ENCODE results near the gene DCAF11.

DCAF11 gene

GRCh38 chr14:24145690-24146452, 31.3 kb downstream of the DCAF11 start:
- DNase-seq (ENCODE audit: extremely low spot score) = no peak

GRCh38 chr14:24146453-24146977, 31.9 kb downstream of the DCAF11 start, which contains the start of gene PSME2:
PSME2 (minus strand) TSS chr14:24146610; CDS start chr14:24146581, 29 bp downstream.
- ChIA-PET CTCF (interaction anchor here (0.8 to 12.0 kb wide), 12 partner anchors 8 to 285 kb away, joined by 3 to 154 read pairs (median 6); partner anchors contain the start of genes CIDEB, DCAF11, IRF9 and NRL), POLR2A (interaction anchor here (0.7 to 3.2 kb wide), 10 partner anchors 9 to 51 kb away, joined by 3 to 20 read pairs (median 6); partner anchors contain the start of genes DCAF11, IRF9, NRL and PSME1)
- TF ChIP-seq, protein P1, sequence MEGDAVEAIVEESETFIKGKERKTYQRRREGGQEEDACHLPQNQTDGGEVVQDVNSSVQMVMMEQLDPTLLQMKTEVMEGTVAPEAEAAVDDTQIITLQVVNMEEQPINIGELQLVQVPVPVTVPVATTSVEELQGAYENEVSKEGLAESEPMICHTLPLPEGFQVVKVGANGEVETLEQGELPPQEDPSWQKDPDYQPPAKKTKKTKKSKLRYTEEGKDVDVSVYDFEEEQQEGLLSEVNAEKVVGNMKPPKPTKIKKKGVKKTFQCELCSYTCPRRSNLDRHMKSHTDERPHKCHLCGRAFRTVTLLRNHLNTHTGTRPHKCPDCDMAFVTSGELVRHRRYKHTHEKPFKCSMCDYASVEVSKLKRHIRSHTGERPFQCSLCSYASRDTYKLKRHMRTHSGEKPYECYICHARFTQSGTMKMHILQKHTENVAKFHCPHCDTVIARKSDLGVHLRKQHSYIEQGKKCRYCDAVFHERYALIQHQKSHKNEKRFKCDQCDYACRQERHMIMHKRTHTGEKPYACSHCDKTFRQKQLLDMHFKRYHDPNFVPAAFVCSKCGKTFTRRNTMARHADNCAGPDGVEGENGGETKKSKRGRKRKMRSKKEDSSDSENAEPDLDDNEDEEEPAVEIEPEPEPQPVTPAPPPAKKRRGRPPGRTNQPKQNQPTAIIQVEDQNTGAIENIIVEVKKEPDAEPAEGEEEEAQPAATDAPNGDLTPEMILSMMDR (IDR thresholded peaks at IDR 0.05; ENCODE audit: control extremely low read depth, extremely low read depth, low read depth, missing control alignments) = no peak
- peak; percentile 97 for DNase-seq (ENCODE audit: extremely low spot score)

More at GRCh38 chr14:24145690-24146452, 31.3 kb downstream of the DCAF11 start:
- POLR2A ChIA-PET = interaction anchor here (1.4 to 3.2 kb wide), 5 partner anchors 10 to 51 kb away, joined by 6 to 20 read pairs (median 12); partner anchors contain the start of genes DCAF11, IRF9, NRL and PSME1
- TF ChIP-seq, protein P1 (IDR thresholded peaks at IDR 0.05; ENCODE audit: control extremely low read depth, extremely low read depth, low read depth, missing control alignments) = no peak
- CTCF ChIA-PET = interaction anchor here (1.2 to 12.0 kb wide), 8 partner anchors 9 to 286 kb away, joined by 3 to 154 read pairs (median 12); partner anchors contain the start of genes DCAF11, IRF9, NRL and PSME1

DNA sequence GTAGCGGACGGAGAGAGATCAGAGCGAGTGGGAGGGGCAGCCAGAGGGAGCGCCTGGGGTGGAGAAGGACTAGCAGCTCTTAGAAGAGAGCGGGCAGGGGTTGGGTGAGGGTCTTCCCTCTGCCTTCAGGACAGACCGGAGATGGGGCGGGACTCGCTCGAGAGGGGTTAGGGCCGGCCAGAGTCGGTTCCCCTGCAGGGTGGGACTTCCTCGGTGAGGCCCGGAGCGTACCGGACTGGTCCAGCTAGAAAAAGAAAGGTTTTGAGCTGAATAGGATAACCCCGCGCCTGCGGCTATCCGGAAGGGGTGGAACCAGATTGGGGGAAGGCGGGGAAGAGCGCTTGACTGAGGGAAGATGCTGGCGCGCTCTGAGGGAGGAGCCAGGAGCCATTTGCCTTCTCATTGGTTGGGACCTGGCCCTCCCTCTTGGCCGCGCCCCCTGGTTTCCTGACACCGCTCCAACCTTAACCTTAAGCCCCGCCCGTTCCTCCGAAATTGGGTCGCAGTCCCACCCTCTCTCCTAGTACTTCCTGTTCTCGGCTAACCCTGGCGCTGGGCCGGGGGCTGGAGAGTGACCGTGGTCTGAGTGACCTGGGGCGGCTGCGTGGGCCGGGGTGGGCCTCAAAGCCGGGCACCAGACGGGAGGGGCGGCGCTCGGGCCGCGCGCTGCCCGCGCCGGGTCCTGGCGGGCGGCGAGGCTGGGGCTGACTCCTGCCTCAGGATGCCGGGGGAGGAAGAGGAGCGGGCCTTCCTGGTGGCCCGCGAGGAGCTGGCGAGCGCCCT, 32.6 kb downstream of the DCAF11 start, which contains the start of gene RNF31:
Gene RNF31 (plus strand): TSS at position 521 of the 783 bp plus-strand sequence. CDS start 201 bp downstream, at position 722.
- ChIA-PET CTCF (interaction anchor here (0.8 to 12.0 kb wide), 12 partner anchors 8 to 285 kb away, joined by 3 to 154 read pairs (median 6); partner anchors contain the start of genes CIDEB, DCAF11, IRF9 and NRL), POLR2A (interaction anchor here (0.6 to 3.2 kb wide), 11 partner anchors 9 to 52 kb away, joined by 3 to 20 read pairs (median 6); partner anchors contain the start of genes DCAF11, IRF9, NRL and PSME1)
- TF ChIP-seq, protein P1 (IDR thresholded peaks at IDR 0.05; ENCODE audit: control extremely low read depth, extremely low read depth, low read depth, missing control alignments) = no peak
- peak; percentile 97 for DNase-seq (ENCODE audit: extremely low spot score)

- ChIA-PET POLR2A (interaction anchor here (1.5 to 3.2 kb wide), 3 partner anchors 8 to 13 kb away, joined by 5 to 14 read pairs (median 12); partner anchors contain the start of genes IRF9 and PSME1), CTCF (interaction anchor here (1.1 to 12.0 kb wide), 6 partner anchors 9 to 55 kb away, joined by 3 to 154 read pairs (median 12); partner anchors contain the start of genes DCAF11, IRF9 and NRL)
- TF ChIP-seq, protein P1 (IDR thresholded peaks at IDR 0.05; ENCODE audit: control extremely low read depth, extremely low read depth, low read depth, missing control alignments) = no peak
- no peak for DNase-seq (ENCODE audit: extremely low spot score)
These were observed 33.3 kb downstream of the DCAF11 start for GRCh38 chr14:24147761-24148428.

DNA sequence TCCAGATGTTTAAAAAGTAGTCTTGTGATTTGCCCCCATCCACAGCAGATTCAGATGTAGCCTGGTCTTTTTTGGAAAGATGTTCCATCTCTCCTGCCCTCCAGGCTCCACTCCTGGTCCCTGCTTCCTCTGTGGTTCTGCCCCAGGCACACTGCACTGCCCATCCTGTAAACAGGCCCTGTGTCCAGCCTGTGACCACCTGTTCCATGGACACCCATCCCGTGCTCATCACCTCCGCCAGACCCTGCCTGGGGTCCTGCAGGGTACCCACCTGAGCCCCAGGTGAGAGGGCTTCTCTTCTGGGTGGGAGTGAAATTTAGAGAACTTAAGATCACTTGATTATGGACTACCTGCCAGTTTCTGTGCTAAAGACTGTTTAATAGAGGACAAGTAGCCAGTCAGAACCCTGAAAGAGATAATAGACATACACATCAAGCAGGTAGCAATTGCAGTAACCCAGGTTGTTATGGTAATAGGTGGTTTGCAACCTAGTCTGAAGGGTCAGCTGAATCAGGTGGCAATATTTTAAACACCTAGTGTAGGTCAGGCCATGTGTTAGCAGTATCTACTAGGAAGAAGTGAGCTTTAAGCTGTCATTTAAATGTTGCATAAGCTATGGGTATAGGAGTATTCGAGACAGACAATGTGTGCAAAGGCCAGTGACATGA, 34.9 kb downstream of the DCAF11 start:
- DNase-seq (ENCODE audit: extremely low spot score) = no peak
- ChIA-PET CTCF (interaction anchor here (1.1 to 12.0 kb wide), 5 partner anchors 13 to 41 kb away, joined by 3 to 154 read pairs (median 7); partner anchors contain the start of genes DCAF11, IRF9 and NRL), POLR2A (interaction anchor here (0.9 kb wide), 1 partner anchor 13 kb away, joined by 3 read pairs; no protein-coding TSS in a partner anchor)
- TF ChIP-seq, protein P1 (IDR thresholded peaks at IDR 0.05; ENCODE audit: control extremely low read depth, extremely low read depth, low read depth, missing control alignments) = no peak
